Stimulated activated CD8-positive, alpha-beta memory T cell treated with anti-CD3 and anti-CD28 coated beads, Interleukin-7, amount 100 ng/mL, for 1 hour (primary cell): ENCODE data around the gene GNB1L.

ENCODE experiments used
- DNase-seq, 2 donors: peaks; one replicate each; pipeline ENCODE4 v3.0.0-alpha.2; 2020; ENCODE audit warnings: low read depth in 2 of 2

Gene GNB1L

GRCh38 chr22:19876314-19876940 lies 21.8 kb upstream of the GNB1L start:
- DNase-seq: no peak

DNA sequence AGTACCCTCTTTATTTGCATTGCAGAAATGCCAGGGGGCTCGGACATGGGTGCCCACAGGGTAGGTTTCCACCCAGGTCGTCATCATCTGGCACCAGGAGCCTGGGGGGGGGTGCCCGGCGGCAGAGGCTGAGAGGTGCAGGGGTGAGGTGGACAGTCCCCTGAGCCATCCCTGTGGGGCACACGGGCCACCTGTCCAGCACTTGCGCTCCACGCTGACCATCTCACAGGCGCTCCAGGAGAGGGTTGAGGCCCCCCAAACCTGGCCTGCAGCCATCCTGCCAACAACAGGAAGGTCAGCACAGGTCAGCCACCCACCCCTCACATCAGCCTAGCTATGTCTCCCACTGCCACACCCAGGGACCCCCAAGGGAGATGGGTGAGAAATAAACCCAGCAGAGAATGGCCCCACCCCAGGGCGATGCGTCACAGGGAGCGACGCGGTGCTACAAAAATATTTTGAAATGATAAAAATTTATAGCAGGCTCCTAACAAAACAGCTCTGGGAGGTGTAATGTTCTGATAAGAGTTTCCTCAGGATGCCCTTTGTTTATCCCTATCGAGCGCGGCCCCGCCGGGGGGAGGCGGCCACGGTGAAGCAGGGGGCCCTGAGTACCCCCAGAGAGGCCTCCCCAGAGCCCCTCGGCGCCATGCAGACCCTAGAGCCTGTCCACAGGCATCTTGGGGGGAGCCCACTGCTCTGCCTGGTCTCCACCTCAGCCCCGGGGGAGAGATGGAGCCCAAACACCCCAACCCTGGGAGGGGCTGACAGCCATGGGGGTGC lies 21.0 kb upstream of the GNB1L start:
- DNase-seq: no peak

DNA sequence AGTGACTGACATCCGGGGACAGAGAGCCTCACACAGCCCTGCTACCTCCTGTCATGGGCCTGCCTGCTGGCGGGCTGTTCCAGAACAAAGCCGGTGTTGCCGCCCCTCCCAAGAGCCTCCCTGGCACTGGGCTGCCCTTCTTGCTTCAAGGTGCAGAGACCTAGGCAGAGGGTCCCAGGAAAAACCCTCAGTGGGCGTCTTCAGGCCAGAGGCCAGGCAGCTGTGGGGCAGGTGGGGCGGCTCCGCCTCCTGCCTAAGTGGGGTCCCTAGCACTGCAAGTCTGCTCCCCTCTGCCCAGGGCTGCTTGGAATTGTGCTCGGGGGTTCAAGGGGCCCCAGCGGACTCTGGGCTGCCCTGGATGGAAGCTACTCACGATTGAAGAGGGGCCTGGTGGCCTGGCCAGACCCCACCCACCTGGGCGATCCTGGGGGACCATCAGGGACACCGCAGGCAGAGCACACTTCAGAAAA lies 20.4 kb upstream of the GNB1L start:
- DNase-seq: no peak

- DNase-seq: no peak
Observed at GRCh38 chr22:19874307-19875060, 19.8 kb upstream of the GNB1L start.

DNA sequence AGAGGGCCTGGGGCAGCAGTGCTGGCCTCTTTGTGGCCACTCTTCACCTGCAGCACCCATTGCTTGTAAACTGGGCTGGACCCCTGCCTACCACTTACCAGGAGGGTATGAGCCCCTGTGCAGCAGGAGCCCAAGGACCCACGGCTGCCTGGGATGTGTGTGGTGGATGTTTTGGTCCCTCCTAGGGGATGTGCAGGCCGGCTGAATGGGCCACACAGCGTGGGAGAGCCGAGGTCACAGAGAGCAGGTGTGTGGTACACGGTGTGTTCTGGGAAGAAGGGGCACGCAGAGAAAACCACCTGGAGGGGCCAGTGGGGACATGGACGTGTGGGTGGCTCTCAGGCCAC lies 19.3 kb upstream of the GNB1L start:
- DNase-seq: no peak

DNA sequence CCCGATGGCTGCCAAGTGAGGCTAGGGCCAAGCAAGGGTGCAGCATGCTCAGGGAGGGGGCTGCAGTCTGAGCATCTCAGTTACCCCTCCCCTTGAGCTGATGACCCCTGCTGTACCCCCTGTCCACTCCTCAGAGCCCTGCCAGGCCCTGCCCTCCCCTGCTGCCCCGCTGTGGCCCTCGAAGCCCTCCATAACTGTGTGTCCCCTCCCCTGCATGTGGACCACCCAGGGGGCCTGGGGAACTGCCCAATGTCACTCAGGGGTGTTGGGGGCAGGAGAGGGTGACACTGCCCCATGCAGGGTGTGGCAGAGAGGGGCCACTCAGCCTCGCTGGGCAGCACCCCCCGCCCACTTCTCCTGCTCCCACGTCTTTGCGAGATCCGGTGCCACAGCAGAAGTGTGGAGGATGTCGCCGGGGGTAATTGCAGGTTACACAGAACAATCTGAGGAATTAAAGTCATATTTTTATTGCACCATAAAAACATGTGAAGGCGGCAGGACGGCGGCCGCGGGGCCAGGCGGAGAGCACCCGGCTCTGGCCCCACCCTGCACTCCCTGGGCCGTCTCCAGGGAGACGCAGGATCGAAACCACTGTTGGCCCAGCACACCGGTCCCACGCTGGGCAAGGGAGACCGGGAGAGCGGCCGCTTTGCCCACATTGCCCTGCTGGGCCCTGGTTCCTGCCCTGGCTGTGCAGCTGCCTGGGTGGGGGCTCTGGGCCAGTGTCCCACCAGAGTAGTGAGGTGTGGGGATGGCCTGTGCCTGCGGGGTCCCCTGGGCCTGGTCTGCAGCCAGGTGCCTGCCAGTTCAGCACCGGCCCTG lies 18.7 kb upstream of the GNB1L start:
- no peak for DNase-seq

GRCh38 chr22:19872779-19873137 lies 18.1 kb upstream of the GNB1L start:
- DNase-seq: no peak

- no peak for DNase-seq
Observed at GRCh38 chr22:19871845-19872778, 17.4 kb upstream of the GNB1L start.

DNA sequence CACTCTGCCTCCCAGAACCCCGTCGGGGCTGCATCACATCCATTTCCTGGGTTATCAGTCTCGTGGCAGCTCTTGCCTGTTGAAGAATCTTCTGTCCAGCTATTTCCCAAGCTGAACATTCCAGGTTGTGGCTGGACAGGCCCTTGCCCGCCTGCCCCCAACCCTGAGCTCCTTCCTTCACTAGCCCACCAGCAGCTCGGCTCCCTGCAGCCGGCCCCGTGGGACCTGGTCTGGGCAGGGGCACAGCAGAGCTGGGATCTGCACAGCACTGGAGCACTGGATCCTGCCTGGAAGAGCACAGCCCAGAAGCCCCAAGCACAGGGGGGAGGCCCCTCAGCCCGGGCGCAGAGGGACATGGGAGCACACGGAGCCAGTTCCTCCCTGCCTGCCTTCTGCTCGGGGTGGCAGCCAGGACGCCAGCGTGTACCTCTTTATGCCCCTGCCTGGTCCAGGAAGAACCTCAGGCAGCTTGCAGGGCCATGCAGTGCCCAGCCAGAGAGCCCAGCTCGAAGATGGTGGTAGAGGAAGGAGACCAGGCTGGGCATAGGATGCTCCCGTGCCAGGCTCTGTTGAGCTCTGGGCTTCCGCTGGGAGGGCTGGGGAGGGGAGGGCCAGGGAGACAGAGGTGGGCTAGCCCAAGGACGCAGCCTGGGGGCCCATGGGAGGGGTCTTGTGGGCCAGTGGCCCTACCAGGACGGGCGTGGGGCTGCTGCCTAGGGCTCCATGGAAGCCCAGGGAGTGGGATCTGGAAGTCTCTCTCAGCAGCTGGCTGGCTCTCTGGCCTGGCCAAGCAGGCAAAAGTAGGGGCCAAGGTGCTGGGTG lies 16.6 kb upstream of the GNB1L start:
- DNase-seq: no peak

- DNase-seq: no peak
Observed at GRCh38 chr22:19870153-19871022, 15.7 kb upstream of the GNB1L start.

DNA sequence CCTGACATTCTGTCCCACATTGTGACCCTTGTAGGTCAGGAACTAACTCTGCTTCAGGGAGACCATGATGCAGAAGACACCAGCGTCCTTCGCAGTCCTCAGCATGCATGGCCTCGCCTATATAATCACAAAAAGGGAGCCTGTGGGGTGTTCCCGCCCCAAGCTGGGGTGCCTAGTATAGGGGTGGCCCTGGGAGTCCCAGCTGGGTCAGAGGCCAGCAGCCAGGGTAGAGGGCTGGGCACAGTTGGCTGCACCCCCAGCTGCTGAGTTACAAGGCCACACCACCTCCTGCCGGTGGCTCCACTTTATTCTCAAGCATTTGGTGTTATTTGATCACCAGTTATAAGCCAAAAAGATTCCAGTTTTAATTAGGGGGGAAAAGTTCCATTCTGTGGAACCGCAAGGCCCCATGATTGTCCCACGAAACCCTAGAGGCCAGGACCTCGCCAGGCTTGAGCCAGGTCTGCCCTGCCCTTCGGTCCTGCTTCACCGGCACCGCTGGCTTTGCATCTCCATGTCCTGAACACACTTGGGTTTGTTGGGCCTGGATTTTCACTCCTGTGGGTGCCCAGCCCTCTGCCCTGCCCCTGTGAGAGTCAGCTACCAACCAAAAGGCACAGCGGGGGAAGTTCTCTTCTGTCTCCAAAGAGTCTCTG lies 15.0 kb upstream of the GNB1L start:
- DNase-seq: no peak

DNA sequence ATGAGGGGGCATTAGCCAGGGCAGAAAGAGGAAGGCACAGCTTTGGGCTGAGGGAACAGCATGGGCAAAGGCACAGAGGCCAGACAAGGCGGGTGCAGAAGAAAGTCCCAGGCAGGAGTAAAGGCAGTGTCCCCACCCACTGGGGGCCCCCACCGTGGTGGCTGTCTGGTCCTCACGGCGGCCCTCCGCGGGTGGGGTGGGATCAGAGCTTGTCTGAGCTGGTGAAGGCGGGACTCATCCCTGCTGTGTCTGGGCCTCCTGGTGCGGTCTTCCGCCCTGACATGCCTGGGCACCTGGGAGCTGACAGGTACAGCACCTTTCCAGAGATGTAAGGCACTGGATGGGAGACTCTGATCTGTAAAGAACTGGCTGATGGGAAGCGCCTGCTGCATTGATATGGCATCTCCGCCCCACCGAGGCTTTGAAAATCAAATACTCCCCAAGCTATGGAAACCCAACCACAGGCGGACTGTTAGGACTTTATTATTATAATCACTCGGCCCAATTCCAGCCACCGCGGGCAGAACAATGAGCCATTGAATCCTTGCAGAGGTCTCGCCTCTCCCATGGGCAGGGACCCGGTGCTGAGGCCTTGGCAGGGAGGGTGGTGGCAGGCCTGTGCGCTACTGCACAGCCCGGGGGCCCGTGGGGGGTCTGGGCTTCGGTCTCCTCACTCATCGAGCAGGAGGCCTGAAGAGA lies 14.2 kb upstream of the GNB1L start:
- no peak for DNase-seq

DNA sequence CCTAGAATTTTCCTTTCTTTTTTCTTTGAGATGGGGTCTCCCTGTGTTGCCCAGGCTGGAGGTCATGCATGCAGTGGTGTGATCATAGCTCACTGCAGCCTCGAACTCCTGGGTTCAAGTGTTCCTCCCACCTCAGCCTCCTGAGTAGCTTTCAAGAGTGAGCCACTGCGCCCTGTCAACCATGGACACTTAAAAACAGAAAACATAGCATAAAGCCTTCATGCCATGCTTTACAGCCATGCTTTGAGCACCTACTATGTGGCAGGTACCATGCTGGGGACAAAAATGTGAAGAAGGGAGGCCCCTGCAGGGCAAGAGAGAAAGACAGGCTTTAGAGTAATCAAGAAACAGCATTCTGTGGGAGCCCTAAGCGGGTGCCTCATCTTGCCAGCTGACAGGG lies 13.7 kb upstream of the GNB1L start:
- no peak for DNase-seq

GRCh38 chr22:19867617-19868016 lies 12.9 kb upstream of the GNB1L start:
- DNase-seq: no peak

DNA sequence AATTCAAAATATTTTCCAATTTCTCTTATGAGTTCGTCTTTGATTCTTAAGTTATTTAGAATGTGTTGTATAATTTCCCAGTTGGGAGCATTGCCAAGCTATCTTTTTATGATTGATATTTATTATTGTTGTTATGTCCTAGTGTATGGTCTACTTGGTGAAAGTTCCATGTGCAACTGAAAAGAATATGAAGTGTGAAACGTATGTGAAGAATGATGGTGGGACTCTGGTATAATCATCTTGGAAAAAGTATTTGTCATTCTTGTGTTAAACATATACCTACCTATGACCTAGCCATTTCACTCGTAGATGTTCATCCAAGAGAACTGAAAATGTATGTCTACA lies 12.0 kb upstream of the GNB1L start:
- DNase-seq: no peak

- no peak for DNase-seq
Observed at GRCh38 chr22:19865141-19865829, 10.6 kb upstream of the GNB1L start.

GRCh38 chr22:19864538-19865106 lies 9.9 kb upstream of the GNB1L start:
- no peak for DNase-seq
